Heart left ventricle (tissue), 13 donors: Measurements from ENCODE around the gene DCX.

Source experiments
- CTCF ChIP-seq, 12 donors: fragments of 200-600 bp; sonication (generic) in 4 of 12; IDR thresholded peaks; one replicate each; pipeline versions ENCODE4 v1.5.0 to v1.8.0; 2018 to 2022; ENCODE audit warnings: antibody characterized with exemption in 12 of 12, mild to moderate bottlenecking in 5 of 12
- POLR2A ChIP-seq, 2 donors: fragments of 450-650 bp; IDR thresholded peaks; one replicate each; pipeline ENCODE4 v1.6.1; 2017; ENCODE audit warnings: antibody characterized with exemption in 2 of 2, mild to moderate bottlenecking in 2 of 2, moderate library complexity in 2 of 2
- donor health status: ischemic (EF 13 %, LVEDD 7.1; RV severe dilation, severe dysfunction).
- donor health status: DM: no; HTN: yes; CAD: no.
- donor health status: DM: no; HTN: no; CAD: no.
- donor health status: ischemic (EF 25% LVEDD 6.9; RV normal size, moderate dysfunction).
- donor health status: ischemic (EF 25% LVEDD 5.7; RV mildly dilated, moderate dysfunction).
- donor health status: ischemic (EF 35%, LVEDD 5.7; RV mildly dilated, moderate dysfunction).
- donor health status: nonischemic (EF 11% LVEDD 7.7; RV severe dilation, severe dysfunction).
- donor health status: DM: yes; HTN: yes; CAD: no.
- donor health status: PGD.
- donor health status: ischemic (EF 29% LVEDD 5.4; RV normal size, mild dysfunction).
- donor health status: nonischemic (EF 23%, LVEDD 6.1; RV moderate dilation, normal function).

GRCh38 chrX:111376486-111376885 is 35.5 kb downstream of the DCX start:
- TF ChIP-seq CTCF (IDR thresholded peaks at IDR 0.05) (no peak), POLR2A (IDR thresholded peaks at IDR 0.05) (no peak)
